ENCODE data around the gene OCA2.

OCA2 gene

DNA sequence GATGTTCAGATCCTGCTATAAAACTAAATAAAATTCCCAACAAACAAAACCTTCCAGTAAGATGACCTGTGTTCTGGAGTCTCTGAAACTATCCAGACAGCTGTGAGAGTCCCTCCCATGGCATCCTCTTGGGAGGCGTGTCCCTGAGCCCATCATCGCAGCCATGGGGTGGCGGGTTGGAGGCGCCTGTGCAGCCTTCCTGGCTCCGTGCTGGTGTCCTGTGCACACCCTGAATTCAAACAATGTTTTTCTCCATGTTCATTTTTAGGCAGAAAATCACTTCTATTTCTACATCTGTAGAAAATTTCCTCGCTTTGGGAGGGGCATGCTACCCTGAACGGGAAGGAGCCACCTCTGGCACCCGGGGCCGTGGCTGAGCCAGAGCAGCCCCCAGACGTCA, 19.4 kb upstream of the OCA2 start:
- no peak for DNase-seq

DNA sequence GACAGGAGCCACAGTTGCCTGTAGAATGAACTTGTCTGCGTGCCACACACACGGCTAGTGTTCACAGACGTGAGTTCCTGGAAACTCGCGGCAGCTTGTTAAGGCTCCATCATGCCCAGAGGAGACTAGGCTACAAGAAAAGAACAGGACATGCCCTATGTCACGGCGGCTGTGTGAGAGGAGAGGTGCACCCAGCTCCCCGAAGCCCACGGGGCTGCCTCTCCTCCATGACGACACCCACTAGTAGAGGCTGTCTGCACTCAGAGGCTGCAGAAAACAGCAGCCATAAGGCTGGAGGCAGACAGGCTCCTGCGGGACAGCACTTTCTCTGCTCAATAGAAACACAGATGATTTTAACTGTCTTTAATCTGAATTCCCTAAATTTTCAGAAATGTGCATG, 19.0 kb upstream of the OCA2 start:
- no peak for DNase-seq

DNA sequence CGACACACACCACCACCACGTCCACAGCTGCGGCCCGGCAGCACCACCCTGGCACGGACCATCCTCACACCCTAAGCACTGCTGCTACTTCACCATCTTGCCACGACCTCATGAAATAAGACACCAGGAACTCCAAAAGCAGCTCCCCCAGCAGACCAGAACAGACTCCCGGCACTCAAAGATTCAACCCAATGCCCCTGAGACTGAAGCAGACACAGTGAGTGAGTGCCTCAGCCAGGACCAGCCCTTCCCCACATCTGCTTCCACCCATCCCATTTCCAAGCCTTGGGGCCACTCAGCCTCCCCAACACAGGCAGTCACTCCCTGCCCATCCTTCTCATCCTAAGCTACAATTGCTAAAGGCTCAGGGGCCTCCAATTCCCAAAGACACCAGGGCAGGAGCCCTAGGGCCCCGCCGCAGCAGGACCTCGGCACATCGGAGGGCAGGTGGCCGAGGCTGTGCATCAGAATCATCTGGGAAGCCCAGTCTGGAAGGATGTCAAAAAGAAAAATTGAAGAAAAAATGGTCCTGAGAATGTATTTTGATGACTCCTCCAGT, 18.4 kb upstream of the OCA2 start:
- DNase-seq = no peak

DNA sequence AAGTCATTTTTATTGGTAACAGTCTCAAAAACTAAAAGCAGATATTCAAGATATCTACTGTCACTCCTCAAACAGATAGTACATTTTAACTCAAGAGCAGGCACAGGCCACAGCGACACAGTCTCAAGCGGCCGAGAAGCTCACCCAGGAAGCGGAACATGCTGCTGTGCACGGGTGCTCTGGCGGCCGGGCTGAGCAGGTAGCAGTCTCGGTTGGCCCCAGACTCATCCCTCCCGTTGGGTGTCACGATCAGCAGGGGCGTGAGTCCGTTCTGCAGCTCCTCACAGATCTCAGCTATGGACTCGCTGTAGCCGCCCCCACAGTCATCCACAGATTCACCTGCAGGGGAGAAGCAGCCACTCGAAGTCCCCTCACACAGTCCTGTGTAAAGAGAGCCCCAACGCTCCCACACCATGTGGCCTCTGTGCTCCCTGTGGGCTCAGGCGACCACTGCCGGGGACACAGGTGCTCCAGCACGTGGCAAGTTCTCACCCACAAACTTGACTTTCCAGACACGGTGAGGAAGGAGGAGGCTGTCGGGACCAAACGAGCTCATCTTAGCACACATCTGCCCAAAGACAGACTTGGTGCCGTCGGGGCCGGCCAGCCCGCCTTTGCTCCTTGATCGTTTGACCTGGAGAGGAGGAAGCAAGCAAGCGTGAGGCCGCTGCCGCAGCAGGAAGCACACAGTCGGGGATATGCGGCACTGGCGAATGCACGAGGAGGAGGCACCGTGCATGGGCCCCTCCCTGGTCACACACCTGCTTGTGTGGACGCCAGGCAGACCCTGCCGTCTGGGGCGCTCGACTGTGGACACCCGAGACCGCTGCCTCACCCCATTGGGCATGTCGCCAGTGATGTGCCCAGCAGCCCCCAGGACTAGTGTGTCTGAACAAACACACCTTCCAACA, 17.7 kb upstream of the OCA2 start:
- DNase-seq = no peak

DNA sequence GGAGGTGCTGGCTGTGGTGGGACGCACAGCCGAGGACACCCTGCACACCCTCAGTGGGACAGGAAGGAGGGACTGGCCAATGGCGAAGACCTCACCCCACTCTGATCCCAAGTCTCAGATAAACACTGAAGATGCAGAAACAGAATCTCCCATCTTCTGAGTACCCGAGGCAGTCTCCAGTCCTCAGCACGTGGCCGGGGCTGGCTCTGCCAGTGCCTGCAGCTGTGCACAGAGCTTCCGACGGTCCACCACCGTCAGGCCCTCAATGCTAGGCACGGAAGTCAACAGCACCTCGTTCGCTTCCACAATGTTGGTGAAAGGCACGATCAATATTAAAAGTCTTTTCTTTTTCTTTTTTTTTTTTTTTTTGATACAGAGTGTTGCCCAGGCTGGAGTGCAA, 16.8 kb upstream of the OCA2 start:
- no peak for DNase-seq

DNA sequence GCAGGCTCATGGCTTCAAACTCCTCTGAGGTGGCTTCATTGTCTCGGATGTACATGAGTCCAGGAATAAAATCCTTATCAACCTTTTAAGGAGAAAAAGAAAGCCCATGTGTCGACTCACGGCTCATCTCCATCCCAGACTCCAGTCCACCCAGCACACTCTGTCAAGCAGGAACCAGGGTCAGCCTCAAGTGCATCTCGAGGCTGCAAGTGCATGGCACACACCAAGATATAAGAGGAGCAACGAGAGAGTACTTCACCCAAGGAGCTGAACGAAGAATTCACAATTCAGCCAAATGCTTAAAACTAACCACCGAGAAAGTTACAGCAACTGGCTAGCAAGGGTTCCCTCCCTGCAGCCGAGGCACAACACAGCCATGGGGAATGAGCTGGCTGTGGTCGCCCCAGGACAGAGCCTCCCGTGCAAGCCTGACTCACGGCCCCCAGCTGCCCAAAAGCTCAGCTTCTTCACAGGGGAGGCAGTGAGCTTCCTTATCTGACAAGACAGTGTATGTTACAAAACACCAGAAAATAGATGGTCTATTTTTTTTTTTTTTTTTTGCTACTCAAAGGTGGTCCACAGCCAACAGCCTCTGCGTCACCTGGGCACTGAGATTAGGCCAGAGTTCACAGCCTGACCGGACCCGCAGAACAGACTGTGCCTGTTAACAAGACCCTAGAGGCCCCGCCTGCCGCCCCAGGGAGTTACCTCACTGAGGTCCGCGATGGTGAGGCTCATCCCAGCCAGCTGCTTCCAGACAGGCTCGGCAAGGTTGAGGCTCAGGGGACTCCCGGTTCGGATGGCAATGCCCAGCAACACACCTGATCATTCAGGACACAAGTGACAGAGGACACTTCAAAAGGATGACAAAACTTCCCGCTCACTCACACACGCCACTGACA, 15.9 kb upstream of the OCA2 start:
- no peak for DNase-seq

DNA sequence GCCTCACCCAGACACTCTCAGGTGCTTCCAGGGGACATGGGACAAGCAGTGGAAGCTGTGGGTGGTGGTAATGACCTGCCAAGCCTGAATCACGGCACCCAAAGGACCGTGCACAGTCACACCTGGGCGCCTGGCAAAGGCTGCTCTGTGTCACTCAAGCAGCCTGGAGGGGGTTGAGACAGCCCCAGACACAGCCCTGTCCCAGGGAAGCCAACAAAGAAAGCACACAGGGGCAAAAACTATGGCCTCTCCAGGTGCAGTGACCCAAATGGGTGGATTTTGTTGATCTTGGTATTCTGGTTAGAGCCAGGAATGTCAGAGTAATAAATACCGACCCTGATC, 15.0 kb upstream of the OCA2 start:
- DNase-seq = no peak

DNA sequence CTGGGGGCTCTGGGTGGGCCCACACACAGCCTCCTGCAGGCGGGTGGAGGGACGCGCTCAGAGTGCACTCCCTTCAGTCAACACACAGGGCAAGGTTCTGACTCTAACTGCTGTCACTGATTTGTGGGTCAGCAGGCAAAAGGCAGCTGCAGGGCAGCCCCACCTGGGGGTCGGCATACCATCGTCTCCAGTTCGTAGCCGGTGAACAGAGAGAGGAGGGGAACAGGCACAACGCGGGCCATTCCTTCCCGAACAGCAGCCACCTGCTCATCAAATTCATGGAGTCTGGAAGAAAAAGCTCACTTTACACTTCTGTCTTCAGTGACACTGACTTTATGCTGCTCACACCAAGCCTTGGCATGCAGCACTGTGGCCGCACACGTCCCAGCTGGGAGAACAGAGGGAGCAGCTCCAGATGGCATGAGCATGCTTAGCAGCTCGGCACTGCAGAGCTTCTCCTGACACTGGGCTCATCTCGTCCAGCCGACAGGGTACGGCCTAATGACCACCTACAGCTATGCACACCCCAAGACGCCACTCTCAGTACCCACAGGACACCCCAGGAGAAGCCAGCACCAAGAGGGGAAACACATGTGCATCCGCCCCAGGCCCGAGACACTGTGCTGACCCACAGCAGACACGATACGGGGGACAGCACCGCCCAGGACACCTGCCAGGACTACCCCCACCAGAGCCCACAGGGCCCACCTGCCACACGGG, 14.4 kb upstream of the OCA2 start:
- DNase-seq = no peak

DNA sequence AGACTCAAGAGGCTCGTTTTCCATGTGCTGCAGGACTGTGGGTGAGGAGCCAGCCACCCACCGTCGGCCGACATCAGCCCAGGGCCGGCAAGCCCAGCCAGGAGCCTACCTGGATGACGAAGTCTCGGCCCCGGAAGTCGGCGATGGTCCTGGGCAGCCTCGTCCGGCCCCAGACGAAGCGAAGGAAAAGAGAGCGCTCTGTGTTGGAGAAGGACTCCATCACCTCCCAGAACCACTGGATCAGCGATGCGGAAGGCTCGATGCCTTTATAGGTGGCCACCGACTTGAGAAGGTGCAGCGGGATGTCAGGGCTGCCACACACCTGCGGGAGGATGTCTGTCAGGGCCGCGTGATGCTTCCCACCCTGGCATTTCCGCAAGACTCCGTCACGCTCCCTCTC, 13.8 kb upstream of the OCA2 start:
- DNase-seq = no peak

DNA sequence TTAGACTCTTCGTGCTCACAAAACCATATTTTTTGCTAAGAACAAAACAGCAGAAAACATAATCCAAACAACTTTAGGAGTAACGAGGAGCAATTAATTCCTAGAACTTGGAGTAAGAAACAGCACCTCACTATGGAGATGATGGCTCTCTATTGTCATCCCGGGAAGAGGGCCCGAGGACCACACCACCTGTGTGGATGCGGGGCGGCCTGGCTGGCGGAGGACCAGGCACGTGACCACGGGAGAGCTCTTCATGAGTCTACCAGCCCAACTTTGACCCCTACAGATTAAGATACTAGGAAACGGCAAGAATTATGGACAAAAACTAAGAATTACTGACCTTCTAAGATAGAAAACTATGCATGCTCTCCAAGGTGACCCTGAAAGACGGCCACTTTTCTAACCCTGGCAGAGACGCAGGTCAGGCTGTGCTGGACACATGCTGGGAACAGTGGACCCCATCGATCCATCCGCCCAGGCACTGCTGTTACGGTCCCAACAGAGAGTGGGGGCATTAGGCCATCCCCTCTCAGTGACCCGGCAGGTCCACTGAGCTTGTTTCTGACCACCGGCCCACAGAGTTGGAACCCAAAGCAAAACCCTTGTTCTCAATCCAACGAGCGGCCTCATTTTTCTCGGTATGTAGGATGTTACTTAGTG, 13.1 kb upstream of the OCA2 start:
- DNase-seq = no peak

DNA sequence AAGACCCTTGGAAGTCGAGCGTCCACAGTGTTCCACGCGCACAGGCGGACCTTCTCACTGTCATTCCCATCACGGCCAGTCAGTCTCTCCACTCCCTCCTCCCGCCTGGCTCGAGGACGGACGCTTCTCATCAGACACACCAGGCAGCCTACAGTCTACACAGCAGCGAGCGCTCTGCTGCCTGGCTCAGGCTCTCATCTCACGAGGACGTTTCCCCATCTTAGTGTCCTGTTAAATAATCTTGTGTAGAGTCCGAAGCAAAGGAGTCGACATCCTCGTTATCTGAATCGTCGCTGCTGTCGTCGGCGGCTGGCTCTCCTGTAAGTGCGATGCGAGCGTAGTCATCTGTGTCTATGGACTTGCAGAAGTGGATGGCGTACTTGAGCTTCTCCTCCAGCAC, 12.4 kb upstream of the OCA2 start:
- no peak for DNase-seq

DNA sequence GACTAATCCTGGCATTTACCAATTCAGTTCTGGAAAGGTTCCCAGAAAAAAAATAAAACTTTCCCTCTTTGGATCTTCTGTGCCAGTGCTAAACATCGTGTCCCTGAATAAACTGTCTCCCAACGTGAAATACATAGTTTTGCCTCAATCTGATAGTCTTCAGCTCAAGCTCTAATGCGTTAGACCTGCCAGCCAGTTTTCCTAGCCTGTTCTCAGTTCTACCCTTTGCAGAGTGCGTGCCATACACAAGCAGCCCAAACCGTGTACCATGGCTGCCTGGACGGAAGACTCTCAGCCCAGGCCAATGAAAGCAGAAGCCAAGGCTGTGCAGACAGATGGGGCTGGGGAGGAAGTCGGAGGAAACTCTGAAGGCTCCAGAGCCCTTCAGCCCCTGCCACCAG, 11.4 kb upstream of the OCA2 start:
- no peak for DNase-seq

DNA sequence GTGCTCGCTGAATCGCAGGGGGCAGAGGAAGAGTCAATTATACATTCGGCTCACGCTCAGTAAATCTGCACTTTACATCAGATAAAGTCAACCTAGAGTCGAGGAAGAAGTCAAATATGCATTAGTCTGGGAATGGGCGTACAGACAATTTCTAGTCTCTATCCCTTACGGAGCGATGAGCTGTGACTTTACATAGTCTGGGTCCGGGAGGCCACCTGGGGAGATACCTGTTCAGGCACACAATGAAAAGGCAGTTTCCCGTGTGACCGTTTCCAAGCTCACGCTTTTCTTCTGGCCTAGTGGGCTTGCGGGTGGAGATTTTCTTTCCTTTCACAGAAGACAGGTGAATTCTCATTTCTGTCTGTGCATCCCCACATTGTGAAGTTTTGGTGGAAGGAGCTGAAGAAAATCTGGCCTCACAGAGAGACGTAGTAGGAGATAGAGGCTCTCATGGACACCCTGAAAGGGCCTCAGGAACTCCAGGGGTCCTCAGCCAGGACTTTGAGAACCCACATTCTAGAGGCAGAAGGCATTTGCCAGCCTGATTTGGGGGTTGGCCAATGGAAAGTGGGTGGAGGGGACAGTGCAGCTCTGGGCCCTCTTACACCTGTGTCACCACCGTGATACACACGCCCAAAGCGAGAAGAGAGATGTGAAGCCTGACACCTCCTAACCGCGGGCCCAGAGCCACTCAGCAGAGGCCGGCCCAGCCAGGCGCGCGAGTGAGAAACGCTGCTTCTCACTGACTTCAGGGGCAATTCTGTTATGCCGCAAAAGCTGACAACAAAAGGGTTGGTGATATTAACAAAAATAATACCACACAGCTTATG, 10.7 kb upstream of the OCA2 start:
- peak; percentile 9 for DNase-seq

DNA sequence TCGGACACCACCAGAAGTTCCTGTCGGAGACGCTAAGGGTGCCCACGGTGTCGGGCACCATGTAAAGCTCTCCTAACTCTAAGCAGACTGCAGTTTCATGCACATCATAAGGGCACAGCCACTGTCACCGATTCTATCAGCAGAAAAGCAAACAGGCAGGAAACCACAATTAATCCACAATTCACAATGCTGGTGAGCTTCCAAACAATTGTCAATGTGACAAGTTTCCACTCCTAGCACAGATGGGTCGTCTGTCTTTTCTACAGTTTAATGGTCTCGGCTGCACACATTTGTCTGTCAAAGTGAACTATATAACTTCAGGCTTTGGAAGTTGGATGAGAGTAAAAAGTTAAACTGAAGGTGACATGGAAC, 8.8 kb upstream of the OCA2 start:
- no peak for DNase-seq

DNA sequence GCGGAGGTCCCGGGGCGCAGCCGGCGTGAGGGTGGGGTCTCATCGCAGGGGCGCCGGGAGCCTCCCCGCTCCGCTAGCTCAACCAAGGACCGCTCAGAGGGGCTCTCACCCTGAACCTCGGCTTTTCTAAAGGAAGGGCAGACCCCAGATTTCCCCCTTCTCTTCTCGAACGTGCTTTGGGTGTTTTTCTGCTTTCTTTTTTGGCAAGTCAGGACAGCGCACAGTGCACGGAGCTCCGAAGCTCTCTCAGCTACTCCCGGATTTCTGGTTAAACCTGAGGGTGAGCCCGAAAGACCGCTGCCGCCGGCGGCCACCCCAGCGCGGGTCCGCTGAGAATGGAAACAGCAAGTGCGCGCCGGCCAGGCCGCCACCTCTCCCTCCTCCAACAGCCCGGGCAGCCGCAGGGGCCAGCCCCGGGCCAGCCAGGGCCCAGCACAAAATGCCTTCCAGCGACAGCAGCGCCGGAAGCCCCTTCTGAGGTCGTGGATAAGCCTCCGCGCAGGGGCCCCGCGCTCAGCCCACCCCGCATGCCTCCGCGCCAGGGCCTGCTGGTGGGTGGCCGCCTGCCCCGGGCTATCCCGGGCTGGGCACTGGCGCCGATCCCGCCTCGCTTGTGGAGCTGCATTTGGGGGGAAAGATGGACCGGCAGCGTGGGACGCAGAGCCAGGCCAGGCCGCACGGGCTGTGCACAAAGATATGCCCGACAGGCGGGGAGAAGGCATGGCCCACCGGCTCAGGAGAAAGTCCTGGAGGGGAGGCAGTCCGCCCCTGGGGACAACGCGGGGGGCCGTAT, 8.2 kb upstream of the OCA2 start:
- no peak for DNase-seq

DNA sequence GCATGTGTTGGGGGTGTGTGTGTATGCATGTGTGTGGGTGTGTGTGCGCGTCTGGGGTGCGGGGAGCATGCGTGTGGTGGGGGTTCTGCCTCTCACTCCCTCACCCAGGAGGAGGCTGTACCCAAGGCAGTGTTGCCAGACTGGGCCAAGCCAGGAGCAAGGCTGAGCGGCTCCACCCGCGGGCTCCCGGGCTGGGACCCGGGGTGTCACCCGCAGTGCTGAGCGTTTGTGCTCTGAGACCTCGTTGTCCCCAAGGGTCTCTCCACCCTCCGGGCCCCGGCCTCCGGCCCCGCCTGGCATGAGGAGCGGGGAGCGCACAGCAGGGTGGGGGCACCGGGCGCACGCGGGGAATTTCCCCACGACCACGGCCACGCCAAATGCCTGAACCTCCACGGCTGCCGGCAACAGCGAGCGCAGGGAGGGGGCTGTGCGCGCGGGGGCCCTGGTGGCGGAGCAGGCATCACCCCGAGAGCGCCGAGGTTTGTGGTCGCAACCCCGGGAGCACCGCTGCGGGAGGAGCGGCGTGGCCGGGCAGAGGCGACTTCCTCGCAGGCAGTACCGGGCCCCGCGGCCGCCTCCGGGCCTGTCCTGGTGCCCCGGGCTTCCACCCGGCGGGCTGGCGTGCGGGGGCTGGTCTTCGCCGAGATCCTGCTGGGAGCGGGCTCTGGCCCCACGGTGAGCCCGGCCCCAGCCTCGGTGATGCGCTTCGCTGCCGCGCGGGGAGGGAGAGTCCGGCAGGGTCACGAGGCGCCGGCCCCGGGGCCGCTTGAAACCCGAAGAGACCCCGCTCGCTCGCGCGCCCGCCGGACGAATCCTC, 7.4 kb upstream of the OCA2 start:
- no peak for DNase-seq

DNA sequence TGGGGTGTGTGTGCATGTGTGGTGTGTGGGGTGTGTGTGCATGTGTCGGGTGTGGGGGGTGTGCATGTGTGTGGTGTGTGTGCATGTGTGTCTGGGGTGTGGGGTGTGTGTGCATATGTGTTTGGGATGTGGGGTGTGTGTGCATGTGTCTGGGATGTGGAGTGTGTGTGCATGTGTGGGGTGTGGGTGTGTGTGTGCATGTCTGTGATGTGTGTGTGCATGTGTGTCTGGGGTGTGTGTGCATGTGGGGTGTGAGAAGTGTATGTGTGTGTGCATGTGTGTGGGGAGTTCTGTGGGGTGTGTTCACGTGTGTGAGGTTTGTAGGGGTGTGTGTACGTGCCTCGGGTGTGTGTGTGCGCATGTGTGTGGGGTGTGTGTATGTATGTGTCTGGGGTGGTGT, 6.7 kb upstream of the OCA2 start:
- no peak for DNase-seq

DNA sequence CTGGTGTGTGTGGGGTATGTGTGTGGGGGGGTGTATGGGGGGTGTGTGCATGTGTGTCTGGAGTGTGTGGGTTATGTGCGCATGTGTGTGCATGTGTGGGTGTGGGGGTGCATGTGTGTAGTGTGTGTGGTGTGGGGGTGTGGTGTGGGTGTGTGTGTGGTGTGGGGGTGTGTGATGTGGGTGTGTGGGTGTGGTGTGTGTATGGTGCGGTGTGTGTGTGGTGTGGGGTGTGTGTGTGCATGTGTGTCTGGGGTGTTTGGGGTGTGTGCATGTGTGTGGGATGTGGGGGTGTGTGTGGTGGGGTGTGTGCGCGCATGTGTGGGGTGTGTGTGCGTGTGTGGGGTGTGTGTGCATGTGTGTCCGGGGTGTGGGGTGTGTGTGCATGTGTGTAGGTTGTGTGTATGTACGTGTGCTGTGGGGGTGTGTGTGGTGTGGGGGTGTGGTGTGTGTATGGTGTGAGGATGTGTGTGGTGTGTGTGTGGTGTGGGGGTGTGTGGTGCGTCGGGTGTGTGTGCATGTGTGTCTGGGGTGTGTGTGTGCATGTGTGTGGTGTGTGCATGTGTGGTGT, 6.2 kb upstream of the OCA2 start:
- DNase-seq = no peak

DNA sequence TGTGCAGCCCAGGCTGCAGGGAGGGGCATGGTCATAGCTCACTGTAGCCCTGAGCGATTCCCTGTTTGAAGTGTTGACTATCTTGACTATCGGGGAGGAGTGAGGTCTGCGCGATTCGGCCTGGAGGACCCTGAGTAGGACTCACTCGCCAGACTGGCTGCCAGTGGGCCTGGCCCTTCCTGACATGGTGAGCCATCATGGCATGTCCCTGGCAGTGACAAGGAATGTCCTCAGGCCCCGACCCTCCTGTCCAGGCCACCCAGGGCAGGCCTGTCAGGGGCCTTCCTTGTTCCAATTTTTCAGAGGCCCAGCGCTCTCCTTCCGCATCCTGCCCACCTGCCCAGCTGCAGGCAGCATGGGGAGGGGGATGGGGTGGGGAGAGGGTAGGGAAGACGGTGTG, 5.2 kb upstream of the OCA2 start:
- DNase-seq = no peak

DNA sequence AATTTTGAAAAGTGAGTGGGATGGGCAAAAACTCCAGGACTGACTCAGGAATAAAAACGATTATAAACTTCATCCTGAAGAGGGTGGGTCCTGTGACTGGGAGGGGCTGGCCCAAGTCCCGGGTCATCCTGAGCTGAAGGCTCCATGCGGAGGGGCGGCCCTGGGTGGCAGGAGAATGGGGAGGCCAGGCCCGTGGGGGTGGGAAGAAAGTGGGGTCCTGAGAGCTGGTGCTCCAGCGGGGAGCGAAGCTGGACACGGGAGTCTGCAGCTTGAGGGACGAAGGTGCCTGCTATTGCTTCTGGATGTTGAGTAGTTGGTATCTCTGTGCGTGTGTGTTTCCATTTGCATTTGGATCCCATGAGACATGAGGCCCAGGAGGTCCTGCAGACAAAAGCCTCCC, 4.7 kb upstream of the OCA2 start:
- DNase-seq = no peak

All from NCI-H69 (cell line).